NCI-H2227 (cell line): Measurements from ENCODE around the gene PIK3R3.

Experiments used
- DNase-seq: peaks from one replicate; lab custom pipeline; 2025; ENCODE audit not compliant: unreplicated experiment; lab: John Stamatoyannopoulos, UW

PIK3R3 gene

DNA sequence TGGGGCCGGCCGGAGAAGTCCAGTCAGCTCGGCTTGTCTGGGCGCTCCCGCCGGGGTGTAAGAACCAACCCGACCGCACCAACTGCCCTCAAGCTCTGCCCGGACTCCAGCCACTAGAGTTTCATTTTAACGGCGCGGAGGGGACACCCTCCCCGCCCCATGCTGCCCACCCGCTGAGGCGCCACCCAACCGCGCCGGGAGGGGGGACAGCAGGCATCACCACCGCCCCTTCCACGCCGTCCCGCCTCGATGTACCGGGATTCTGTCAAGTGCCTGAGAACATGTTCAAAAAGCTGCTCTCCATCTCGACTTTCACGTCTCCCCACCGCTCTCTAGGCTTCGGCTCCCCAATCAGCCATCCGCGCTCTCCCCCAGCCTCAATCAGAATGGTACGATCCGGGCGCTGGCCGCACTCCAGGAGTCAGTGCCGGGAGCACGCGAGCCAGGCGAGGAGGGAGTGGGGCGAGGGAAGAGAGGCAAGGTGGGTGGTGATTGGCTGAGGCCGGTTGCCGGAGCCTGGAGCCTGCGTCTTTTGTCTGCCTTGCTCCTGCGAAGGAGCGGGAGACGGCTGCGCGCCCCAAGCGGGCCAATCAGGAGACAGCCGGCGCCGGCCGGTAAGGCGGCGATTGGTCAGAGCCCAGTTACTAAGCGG is at the start of gene PIK3R3:
Gene PIK3R3 (minus strand): TSS at position 101 of the 652 bp plus-strand sequence. CDS start 677 bp downstream, outside the sequence.
- DNase-seq: peak; percentile 99

DNA sequence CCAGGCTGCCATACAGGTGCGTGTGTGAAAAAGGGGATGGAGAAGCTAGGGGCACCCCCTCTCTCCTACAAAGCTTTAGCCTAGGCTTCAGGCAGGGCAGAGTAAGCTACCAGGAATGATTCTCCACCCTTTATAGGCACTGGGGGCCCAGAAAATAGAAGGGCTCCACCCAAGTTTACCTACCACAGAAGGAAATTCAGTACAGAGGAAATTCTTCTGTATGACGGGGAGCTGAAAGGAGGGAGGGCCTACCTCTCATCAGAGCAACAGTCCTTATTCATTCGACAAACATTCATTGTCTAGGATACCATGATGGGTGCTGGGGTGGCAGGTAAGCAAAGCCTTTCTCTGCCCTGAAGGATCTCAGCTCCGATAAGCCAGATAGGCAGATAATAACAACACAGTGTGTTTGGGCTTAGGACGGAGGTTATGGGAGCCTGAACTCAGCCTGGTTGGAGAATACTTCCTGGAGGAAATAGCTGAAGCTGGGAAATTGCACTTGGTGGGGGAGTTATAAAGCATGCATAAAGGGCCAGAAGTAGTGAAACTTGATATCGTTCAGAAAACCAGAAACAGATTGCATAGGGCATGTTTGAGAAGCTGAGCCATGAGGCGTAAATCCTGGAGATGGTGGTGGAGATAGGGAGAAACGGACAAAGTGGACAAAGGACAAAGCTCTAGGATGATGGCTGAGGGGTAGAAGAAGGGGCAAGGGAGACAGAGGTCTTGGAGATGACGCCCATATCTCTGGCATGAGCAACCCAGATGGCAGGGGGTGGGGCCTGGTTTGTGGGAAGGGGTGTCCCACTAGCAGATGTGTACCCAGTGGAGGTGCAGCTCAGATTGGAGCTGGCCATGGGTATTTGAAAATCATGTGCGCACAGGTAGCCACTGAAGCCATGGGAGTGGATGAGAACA is 49.2 kb upstream of the PIK3R3 start:
- DNase-seq: no peak

DNA sequence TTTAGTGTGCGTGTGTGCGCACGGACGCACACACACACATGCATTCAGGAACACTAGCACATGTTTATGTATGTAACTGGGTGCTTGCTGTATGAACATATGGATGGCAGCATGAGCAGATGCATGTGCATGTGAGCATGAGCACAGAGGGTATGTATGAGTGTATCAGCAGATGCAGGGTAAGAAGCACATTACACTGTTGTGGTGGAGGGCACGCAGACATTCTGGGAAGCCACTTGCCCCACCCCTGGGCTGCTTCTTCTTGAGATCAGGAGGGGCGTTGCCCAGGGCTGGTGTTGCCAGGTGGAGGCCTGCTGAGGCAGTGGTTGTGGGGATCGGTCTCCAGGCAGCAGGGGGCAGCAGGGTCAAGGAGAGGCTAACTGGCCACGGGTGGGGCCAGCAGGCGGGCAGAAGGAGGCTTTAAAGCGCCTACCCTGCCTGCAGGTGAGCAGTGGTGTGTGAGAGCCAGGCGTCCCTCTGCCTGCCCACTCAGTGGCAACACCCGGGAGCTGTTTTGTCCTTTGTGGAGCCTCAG is 47.7 kb upstream of the PIK3R3 start:
- DNase-seq: peak; percentile 45

DNA sequence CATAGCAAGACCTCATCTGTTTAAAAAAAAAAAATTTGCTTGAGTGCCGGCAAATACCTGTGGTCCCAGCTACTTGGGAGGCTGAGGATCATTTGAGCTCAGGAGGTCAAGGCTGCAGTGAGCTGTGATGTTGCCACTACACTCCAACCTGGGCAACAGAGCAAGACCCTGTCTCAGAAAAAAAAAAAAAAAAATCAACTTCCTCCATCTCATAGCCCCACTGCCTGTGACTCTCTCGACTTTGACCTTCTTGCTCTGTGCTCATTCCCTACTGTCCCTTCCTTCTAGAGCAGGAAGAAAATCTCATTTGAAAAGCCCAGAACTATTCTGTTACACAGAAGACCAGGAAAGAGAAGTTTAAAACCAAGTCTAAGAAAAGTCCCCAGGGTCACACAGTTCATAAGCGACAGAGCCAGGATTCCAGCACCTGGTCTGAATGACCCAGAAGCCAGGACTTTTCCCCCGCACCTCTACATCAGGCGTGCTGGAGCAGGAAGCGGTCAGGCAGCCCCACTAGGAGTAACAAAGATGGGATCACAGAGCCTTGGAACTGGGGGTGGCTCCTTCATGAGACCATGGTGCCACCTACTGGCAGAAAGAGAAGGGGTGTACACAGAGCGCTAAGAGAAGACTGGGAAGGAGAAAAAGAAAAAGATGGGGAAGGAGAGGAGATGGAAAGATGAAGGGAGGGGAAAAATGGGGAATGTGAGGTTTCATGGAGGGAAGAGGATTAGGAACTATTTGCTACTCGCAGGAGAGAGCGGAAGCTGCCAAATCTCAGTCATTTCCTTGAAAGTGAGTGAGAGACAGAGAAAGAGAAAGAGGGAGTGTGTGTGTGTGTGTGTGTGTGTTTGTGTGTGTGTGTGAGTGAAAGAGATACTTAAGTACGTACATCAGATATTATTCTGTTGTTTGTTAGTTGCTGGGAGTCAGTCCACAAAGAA is 47.0 kb upstream of the PIK3R3 start:
- peak; percentile 91 for DNase-seq

DNA sequence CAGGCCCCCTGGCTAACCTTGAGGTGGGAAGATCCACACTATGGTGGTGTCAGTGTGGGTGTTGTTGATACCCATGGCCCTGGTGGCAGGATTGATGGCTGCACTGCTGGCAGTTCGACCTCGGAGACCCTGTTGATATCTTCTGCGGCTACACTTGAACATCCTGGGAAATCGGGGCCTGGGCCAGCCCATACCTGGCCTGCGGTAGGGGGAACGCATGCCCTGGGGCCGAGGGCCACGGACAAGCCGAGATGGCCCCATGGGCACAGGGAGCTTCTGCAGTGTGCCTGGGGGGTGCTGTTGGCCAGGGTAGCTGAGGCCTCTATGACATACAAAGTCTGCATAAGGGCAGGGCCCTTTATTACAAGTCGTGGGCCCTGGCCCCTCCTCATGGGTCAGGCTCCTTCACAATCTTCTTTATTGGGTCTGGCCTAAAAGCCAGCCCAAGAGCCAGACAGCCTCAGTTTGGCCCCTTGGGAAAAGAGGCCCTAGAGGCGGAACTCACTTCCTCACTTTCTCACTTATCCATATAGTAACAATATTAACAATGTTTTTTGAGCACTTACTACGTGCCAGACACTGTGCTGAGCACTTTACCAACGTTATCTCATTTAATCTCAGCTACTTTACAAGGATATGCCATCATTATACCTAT is 43.9 kb upstream of the PIK3R3 start, which contains the start of gene P3R3URF:
Gene P3R3URF (minus strand): TSS at position 278 of the 655 bp plus-strand sequence. CDS start 17 bp downstream, at position 261.
- DNase-seq: no peak

DNA sequence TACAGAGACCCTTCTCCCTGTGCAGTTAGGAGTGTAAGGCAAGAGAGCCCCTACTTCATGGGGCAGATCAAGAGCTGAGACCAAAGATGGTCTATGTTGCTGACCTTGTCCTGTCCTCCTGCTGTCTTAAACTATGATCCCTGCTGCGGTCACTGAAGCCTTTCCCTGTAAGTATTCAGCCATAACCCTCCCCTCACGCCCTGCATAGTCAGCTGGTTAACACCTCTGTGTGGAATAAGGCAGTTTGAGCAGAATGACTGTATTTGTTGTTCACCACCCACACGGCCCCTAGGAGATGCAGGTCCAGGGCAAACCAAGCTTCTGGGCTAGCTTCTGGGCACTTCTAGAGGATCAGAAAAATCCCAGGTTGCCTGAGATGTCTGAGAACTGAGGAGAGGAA is 42.8 kb upstream of the PIK3R3 start:
- DNase-seq: no peak

DNA sequence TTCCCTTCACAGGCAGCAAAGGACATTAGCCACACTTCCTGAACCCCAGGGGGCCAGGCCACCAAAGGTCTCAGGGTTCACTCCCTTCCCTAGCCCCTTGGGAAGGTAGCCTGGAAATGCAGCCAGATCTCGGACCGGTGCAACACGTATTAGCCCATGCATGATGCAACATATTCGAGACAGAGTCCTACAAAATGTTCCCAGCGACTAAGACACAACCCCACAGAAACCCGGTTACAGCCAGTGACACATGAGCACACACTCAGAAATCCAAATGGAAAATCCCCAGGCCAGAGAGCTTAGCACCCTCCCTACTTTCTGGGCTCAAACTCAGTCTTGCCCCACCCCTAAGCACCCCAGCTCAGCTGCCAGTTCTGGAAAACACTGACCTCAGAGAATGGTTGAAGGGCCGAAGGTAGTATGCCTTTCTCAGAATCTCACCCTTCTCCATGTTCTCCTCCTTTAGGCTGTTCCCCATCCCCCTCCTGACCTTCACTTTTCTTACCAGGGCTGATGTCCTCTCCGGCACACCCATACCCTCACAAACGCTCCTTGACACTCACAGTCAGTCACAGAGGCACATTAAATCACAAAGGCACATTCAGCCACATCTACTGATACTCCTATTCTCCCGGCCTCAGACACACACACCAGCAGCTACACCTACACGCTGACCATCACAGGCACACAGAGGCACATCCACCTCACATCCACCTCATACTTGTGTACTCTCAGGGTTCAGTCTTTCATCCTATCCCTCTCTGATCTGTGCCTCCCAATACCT is 42.2 kb upstream of the PIK3R3 start, which contains the start of gene TSPAN1:
Gene TSPAN1 (plus strand): TSS at position 640 of the 784 bp plus-strand sequence. CDS start 6,021 bp downstream, outside the sequence.
- DNase-seq: no peak

DNA sequence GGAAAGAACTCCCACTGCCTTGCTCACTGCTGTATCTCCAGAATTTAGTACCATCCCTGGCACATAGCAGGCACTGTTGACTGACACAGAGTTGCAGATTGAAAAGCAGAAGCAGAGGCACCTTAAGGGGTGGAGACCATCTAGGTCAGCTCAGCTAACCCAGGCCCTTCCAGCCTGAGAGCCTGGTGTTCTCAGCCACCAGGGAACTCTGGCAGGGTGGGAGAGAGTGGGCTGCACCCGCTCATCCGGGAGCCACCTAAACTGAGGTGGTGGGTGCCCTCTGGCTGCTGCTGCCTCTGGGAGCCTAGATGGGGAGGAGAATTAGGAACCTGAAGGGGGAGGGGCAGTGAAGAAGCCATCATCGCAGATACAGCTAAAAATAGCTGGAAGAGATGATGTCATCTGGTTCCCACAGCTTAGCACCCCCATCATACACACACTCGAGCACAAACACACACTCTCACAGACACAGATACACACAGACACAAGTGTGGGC is 41.0 kb upstream of the PIK3R3 start:
- DNase-seq: peak; percentile 60

DNA sequence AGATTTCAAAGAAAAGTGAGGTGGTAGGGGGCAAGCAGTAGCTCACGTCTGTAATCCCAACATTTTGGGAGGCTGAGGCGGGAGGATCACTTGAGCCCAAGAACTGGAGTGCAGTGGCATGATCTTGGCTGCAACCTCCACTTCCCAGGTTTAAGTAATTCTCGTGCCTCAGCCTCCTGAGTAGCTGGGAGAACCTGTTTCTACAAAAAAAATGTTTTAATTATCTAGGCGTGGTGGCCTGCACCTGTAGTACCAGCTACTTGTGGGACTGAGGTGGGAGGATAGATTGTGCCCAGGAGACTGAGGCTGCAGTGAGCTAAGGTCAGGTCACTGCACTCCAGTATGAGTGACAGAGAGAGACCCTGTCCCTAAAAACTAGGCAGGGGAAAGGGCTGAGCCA is 39.9 kb upstream of the PIK3R3 start:
- no peak for DNase-seq

DNA sequence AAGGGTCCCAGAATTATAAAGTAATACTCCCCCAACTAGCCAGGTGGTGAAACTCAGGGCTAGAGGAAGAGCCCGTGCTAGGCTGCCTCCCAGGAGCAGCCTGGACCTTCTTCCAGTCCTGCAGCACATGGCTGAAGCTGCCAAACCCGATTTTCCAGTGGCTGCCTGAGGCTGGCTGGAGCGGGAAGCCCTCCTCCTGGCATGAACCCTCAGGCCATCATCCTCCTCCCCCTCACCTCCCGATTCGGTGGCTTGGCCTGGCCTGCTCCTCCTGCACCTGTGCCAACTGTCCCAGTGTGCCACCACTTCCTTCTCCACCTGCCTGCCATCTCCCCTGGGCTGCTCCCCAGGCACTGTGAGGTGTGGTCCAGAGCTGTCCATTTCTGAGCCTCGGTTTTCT is 39.4 kb upstream of the PIK3R3 start:
- no peak for DNase-seq

DNA sequence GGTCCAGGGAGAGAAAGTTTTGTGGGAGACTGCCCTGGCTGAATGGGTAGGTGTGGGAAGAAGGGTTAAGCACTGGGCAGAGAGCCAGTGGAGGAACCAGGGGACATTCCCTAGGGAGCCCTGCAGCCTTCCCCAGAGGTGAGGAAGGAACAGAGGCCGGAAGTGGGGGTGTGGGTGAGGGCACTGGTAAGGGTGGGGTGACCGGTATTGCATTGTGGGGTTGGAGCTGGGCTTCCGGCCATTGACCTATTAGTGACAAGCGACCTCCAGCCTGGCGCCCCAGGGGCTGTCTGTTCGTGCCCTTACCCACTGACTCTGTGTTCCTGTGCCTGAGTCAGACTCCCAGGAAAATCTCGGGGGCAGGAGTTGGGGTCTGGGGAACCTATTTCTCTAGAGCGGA is 38.9 kb upstream of the PIK3R3 start:
- no peak for DNase-seq

DNA sequence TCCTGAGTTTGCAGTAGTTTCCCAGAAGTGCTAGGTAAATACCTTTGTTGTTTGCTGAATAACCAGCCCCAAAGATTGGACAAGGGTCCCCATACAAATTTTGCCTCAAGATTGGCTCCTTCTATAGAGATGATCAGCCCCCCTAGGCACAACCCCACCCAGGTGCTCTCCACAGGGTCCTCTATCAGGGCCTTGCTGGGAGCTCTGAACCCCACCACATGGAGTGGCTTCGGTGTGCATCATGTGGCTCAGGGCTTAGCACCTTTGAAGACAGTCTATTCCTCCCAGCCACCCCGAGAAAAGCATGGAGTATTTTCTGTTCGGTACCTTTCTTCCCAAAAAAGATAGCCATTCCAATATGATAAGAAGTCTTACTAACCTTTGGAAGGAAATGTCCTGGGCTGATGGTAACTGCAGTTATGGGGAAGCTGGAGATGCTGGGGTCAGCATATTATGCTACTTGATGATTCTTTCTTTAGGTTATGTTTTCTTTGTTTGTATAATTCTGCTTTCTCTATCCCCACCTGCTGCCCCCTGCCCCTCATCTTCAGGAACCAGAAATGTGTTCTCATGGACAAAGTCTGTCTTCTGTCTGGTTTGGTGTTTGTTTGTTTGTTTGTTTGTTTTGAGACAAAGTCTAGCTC is 37.5 kb upstream of the PIK3R3 start:
- no peak for DNase-seq

DNA sequence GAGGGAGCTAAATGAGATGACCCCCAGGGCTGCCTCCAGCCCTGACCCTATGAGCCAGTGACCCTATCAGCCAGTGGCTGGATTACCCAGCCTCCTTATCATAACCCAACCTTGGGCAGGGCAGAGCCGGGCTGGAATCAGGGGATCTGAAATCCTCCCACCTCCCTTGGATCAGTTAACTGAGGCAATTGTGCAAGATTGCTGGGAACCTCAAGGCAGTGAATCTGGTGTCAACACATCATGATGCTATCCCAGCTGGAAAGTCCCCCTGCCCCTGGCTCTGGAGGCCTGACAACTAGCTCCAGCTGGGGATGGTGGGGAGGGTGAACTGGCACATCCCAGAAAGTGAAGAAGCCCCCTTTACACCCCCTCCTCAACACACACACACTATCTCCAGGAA is 36.0 kb upstream of the PIK3R3 start:
- no peak for DNase-seq

DNA sequence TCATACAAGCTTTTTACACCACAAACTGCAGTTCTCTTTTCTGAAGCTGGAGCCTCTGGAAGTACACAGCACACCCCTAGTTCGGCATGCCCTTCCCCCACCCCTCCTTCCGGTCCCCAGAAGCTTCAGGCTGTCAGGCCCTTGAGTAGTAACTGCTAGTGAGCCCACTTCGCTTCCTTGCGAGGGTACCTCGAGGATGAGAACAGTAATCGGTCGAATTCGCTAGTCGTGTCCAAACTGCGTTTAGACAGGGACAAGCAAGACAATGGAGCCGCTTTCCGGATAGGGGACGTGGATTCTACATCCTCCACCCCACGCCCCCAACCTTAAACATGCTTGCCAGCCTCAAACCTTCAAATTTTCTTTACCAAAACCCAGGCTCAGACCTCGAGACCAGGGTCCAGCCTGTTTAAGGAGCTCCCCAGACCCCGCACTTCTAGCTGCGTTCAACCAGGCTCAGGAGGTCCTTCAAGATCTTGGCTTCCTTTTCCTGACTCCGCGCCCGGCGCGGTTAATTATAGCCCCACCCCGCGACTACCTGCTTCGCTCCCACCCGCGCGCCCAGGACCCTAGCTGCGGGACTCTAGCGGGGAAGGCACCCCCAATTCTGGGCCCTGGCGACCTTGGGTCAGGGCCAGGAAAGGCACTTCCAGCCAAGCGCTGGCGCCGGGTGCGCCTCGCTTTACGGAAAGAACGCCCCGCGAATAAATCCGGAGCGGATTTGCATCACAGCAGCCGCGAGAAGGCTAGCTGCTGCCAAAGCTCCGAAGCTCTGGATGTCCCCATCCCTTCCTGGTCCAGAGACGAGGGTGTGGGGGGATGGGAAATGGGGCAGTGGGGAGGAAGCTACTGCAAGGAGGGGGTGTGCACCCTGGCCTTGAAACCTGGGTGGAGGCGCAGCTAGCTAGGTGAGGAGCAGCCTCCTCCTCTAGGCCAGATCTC is 34.4 kb upstream of the PIK3R3 start:
- DNase-seq: no peak

DNA sequence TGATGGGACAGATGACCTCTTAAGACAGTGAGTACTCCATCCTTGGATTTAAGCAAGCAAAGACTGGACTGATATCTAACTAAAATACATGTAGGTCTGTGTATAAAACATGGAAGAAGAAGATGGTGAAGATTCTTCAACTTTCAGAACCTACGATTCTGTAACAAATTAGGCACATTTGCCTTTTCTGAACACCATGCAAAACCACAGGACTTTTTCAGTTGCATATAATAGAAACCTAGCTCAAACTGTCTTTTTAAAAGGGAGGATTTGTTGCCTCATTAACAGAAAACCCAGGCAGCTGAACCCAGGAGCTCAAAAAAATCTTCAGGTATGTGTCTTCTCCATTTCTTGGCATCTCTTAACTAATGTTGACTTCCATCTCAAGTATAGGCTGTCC is 27.8 kb upstream of the PIK3R3 start:
- DNase-seq: no peak

DNA sequence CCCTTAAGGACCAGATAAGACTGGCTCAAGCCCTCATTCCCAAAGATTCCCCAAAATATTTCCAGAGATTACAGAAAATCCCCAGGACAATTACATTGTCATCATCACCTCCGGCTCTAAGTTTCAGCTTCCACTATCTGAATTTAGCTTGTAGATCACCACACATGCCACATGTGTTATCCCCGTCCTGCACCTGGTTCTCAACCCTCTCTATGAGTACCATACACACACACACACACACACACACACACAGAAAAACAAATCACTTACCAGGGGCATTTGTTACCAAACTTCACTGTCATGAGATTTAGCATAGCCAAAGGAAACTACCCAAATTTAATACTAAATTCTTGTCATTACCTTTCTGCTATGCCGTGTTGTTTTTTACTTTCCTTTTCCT is 27.1 kb upstream of the PIK3R3 start:
- DNase-seq: no peak
